ENCODE measurements around the gene OR51D1. TPM values are rescaled to one million over a fixed set of nuclear protein-coding genes. Genes with fewer than 3 reads are reported as not detected.

OR51D1 gene
- total RNA-seq, 3 donors from 2014 or later (not counting 1 experiment from before 2014, with no cell fraction given), result not detected

DNA sequence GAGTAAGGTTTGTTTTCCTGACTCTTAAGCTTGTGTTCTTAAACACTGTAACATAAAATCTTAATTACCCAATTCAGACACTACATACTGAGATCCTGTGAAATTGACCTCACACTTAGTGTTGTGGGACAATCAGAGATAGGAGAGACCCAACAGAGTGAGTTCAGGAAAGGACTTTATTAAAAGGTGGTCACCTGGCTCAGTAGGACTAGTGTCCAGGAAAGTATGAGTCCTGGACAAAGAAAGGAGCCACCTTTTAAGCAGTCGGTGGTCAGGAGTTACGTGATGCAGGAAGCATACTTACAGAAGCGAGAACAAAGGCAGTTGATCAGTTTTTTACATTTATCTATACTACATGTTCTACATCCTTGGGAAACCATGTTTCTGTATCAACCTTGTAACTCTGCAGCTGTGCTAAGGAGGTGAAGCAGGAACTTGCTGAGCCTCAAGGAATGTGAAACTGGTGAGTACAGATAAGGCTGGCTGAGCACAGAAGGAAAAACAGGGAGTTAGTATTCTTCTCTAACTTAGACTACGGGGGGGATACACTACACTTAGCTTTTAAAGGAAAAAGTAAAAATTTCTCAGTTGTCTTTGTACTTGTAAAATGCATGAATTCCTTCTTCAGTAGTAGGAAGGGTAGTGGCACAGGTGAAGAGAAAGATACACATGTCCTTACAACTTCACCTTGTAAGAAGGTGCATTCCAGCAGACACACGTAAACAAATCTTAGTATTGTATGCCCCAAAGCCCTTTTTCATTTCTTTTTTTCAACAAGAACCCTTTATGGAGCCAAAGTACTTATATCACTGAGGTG is 21.6 kb downstream of the OR51D1 start:
- peaks cover 12 to 25% of the 10 kb centered on the region in 2 donors for H3K27me3 Mint-ChIP-seq (ENCODE audit: low read depth in 2 of 2)
- H3K4me1 Mint-ChIP-seq, result peaks cover 0 to 4% of the 10 kb centered on the region in 2 donors
- no peaks in the 10 kb centered on the region for H3K36me3 Mint-ChIP-seq
- intact Hi-C loops (cut with micrococcal nuclease), result no loop called here
- H3K4me3 Mint-ChIP-seq, result no peak overlapping the region
- WGBS (ENCODE audit: insufficient coverage), result 36% methylated on average over 3 of the region's 5 CpGs
- DNase-seq (no peak), ATAC-seq (no peak)
- Histone ChIP-seq H3K27ac (ENCODE audit: low read length) (no peak overlapping the region), H3K4me1 (ENCODE audit: control insufficient read depth, insufficient read depth, low read length) (no peaks in the 10 kb centered on the region), H3K4me3 (ENCODE audit: low read length) (no peak overlapping the region), H3K27me3 (ENCODE audit: control insufficient read depth, insufficient read depth, low read length) (no peaks in the 10 kb centered on the region), H3K36me3 (ENCODE audit: control insufficient read depth, insufficient read depth, low read length) (no peaks in the 10 kb centered on the region), H3K9me3 (ENCODE audit: control insufficient read depth, insufficient read depth, low read length) (no peaks in the 10 kb centered on the region)
- TF ChIP-seq, protein P1, sequence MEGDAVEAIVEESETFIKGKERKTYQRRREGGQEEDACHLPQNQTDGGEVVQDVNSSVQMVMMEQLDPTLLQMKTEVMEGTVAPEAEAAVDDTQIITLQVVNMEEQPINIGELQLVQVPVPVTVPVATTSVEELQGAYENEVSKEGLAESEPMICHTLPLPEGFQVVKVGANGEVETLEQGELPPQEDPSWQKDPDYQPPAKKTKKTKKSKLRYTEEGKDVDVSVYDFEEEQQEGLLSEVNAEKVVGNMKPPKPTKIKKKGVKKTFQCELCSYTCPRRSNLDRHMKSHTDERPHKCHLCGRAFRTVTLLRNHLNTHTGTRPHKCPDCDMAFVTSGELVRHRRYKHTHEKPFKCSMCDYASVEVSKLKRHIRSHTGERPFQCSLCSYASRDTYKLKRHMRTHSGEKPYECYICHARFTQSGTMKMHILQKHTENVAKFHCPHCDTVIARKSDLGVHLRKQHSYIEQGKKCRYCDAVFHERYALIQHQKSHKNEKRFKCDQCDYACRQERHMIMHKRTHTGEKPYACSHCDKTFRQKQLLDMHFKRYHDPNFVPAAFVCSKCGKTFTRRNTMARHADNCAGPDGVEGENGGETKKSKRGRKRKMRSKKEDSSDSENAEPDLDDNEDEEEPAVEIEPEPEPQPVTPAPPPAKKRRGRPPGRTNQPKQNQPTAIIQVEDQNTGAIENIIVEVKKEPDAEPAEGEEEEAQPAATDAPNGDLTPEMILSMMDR (IDR thresholded peaks at IDR 0.05), result no peak
- no peaks in the 10 kb centered on the region for H3K9me3 Mint-ChIP-seq
- no peak overlapping the region for H3K27ac Mint-ChIP-seq

DNA sequence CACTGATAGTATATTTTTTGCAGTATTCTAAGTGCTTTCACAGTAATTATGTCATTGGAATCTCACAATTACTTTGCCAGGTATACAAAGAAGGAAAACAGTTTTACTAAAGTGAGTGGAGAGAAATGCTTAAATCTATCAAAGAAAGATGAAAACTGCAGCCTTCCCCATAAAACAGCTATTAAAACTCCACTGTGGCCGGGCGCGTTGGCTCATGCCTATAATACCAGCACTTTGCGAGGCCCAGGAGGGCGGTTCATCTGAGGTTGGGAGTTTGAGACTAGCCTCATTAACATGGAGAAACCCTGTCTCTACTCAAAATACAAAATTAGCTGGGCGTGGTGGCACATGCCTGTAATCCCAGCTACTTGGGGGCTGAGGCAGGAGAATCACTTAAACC is 25.6 kb downstream of the OR51D1 start:
- Mint-ChIP-seq H3K9me3 (no peaks in the 10 kb centered on the region), H3K27me3 (ENCODE audit: low read depth in 2 of 2) (peaks cover 12 to 34% of the 10 kb centered on the region in 2 donors), H3K4me1 (no peaks in the 10 kb centered on the region), H3K4me3 (no peak overlapping the region), H3K27ac (no peak overlapping the region), H3K36me3 (no peaks in the 10 kb centered on the region)
- no peak for DNase-seq
- intact Hi-C loops (cut with micrococcal nuclease), result no loop called here
- Histone ChIP-seq H3K4me1 (ENCODE audit: control insufficient read depth, insufficient read depth, low read length) (no peaks in the 10 kb centered on the region), H3K4me3 (ENCODE audit: low read length) (no peak overlapping the region), H3K9me3 (ENCODE audit: control insufficient read depth, insufficient read depth, low read length) (no peaks in the 10 kb centered on the region), H3K36me3 (ENCODE audit: control insufficient read depth, insufficient read depth, low read length) (no peaks in the 10 kb centered on the region), H3K27me3 (ENCODE audit: control insufficient read depth, insufficient read depth, low read length) (no peaks in the 10 kb centered on the region), H3K27ac (ENCODE audit: low read length) (no peak overlapping the region)
- ATAC-seq, result no peak
- 92% methylated on average over 6 of the region's 6 CpGs for WGBS (ENCODE audit: insufficient coverage)
- TF ChIP-seq, protein P1 (IDR thresholded peaks at IDR 0.05), result no peak

DNA sequence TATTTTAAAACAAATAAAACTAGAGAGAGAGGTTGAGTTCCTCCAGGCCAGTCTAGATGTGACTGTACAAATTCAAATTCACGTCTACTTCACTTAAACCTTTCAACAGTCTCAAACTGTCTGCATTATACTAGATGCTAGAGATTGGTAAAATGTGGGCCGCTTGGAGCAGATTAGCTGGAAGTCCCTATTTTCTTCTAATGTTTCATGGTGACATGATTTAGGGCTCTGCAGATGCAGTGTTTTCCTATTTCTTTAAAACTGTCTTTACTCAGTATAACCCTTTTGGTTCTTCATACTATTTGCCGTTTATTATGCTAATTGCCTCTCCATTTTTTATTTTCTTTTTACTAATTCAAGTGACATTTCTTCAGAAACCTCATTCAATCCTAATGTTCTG is 26.9 kb downstream of the OR51D1 start:
- Histone ChIP-seq H3K9me3 (ENCODE audit: control insufficient read depth, insufficient read depth, low read length) (no peaks in the 10 kb centered on the region), H3K27me3 (ENCODE audit: control insufficient read depth, insufficient read depth, low read length) (no peaks in the 10 kb centered on the region), H3K4me1 (ENCODE audit: control insufficient read depth, insufficient read depth, low read length) (no peaks in the 10 kb centered on the region), H3K36me3 (ENCODE audit: control insufficient read depth, insufficient read depth, low read length) (no peaks in the 10 kb centered on the region), H3K27ac (ENCODE audit: low read length) (no peak overlapping the region), H3K4me3 (ENCODE audit: low read length) (no peak overlapping the region)
- no peaks in the 10 kb centered on the region for H3K9me3 Mint-ChIP-seq
- no peak for ATAC-seq
- no peak overlapping the region for H3K4me3 Mint-ChIP-seq
- no peaks in the 10 kb centered on the region for H3K4me1 Mint-ChIP-seq
- peaks cover 9 to 34% of the 10 kb centered on the region in 2 donors for H3K27me3 Mint-ChIP-seq (ENCODE audit: low read depth in 2 of 2)
- no peaks in the 10 kb centered on the region for H3K36me3 Mint-ChIP-seq
- intact Hi-C loops (cut with micrococcal nuclease), result no loop called here
- DNase-seq, result no peak
- TF ChIP-seq, protein P1 (IDR thresholded peaks at IDR 0.05), result no peak
- WGBS (ENCODE audit: insufficient coverage), result 91% methylated on average over 2 of the region's 3 CpGs
- H3K27ac Mint-ChIP-seq, result no peak overlapping the region

DNA sequence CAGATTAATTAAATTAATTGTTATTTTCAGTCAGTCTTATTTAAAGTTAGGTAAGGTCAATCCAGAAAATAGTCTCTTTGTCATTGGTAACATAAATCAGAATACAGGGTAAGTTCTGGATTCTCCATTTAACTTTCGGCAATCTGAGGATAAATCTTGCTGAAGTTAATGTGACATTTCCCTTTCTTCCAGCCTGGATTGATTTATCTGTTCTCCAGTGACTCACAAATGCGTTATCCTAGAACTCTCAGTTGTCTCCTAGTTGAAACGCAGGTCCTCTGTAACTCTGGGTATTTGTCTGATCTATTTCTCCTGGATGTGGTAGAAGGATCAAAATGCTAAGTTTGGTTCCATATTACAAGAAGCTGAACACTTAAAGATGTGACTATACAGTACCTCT is 27.5 kb downstream of the OR51D1 start:
- Histone ChIP-seq H3K27ac (ENCODE audit: low read length) (no peak overlapping the region), H3K4me1 (ENCODE audit: control insufficient read depth, insufficient read depth, low read length) (no peaks in the 10 kb centered on the region), H3K4me3 (ENCODE audit: low read length) (no peak overlapping the region), H3K9me3 (ENCODE audit: control insufficient read depth, insufficient read depth, low read length) (no peaks in the 10 kb centered on the region), H3K36me3 (ENCODE audit: control insufficient read depth, insufficient read depth, low read length) (no peaks in the 10 kb centered on the region), H3K27me3 (ENCODE audit: control insufficient read depth, insufficient read depth, low read length) (no peaks in the 10 kb centered on the region)
- H3K4me3 Mint-ChIP-seq, result no peak overlapping the region
- intact Hi-C loops (cut with micrococcal nuclease), result no loop called here
- no peak for ATAC-seq
- no peak overlapping the region for H3K27ac Mint-ChIP-seq
- H3K4me1 Mint-ChIP-seq, result no peaks in the 10 kb centered on the region
- H3K27me3 Mint-ChIP-seq (ENCODE audit: low read depth in 2 of 2), result peaks cover 13 to 34% of the 10 kb centered on the region in 2 donors
- DNase-seq, result no peak
- TF ChIP-seq, protein P1 (IDR thresholded peaks at IDR 0.05), result no peak
- no peaks in the 10 kb centered on the region for H3K36me3 Mint-ChIP-seq
- 83% methylated on average over 3 of the region's 3 CpGs for WGBS (ENCODE audit: insufficient coverage)
- H3K9me3 Mint-ChIP-seq, result no peaks in the 10 kb centered on the region
